H1 (cell line): ENCODE results near the gene MACF1. TPM values are rescaled to one million over a fixed set of nuclear protein-coding genes. Genes with fewer than 3 reads are reported as not detected.

Source experiments
- CTCF ChIA-PET: fragments of 300-600 bp; sonication (Branson Sonifier 250); formaldehyde crosslinking; loops from one replicate; lab custom pipeline; 2021; ENCODE audit not compliant: partially characterized antibody; lab: Charles Lee
- POLR2A ChIA-PET: fragments of 300-600 bp; sonication (Branson Sonifier 250); formaldehyde crosslinking; loops from one replicate; lab custom pipeline; 2021; ENCODE audit warnings: inconsistent platforms; ENCODE audit not compliant: partially characterized antibody; lab: Charles Lee
- DNase-seq, 2 experiments: peaks; one replicate each; pipeline versions ENCODE4 v3.0.0 to v3.0.0-alpha.2; 2010 to 2022; ENCODE audit warnings: low spot score in 2 of 2, low read depth in 1 of 2, mixed read lengths in 1 of 2
- FAIRE-seq: peaks from 2 replicates; lab custom pipeline; 2011; peaks lifted over from hg19 to GRCh38; lab: Jason Lieb, UNC
- H2AFZ ChIP-seq: 2 replicates; pipeline ENCODE4 v1.8.1; 2012; ENCODE audit warnings: low read length, inconsistent platforms
- H2AK5ac ChIP-seq: 2 replicates; pipeline ENCODE4 v1.6.1; 2013; ENCODE audit warnings: low read depth, low read length
- H2BK120ac ChIP-seq: replicated peaks from 2 replicates; pipeline ENCODE3; 2013; ENCODE audit warnings: low read depth, low read length, inconsistent platforms
- H2BK12ac ChIP-seq: 2 replicates; pipeline ENCODE4 v1.6.1; 2013; ENCODE audit warnings: low read depth, low read length
- H2BK15ac ChIP-seq: 2 replicates; pipeline ENCODE4 v1.6.1; 2013; ENCODE audit warnings: low read length
- H2BK20ac ChIP-seq: 2 replicates; pipeline ENCODE4 v1.6.1; 2013; ENCODE audit warnings: low read length
- H2BK5ac ChIP-seq: 2 replicates; pipeline ENCODE4 v1.6.1; 2013; ENCODE audit warnings: low read depth, low read length
- H3K14ac ChIP-seq: 2 replicates; pipeline ENCODE4 v1.6.1; 2013; ENCODE audit warnings: inconsistent platforms; ENCODE audit not compliant: insufficient read length
- H3K18ac ChIP-seq: 2 replicates; pipeline ENCODE4 v1.6.1; 2013; ENCODE audit warnings: low read length; ENCODE audit errors: extremely low read depth
- H3K23ac ChIP-seq: 2 replicates; pipeline ENCODE4 v1.6.1; 2013; ENCODE audit warnings: inconsistent platforms; ENCODE audit not compliant: insufficient read length
- H3K23me2 ChIP-seq: 2 replicates; pipeline ENCODE4 v1.6.1; 2013; ENCODE audit warnings: low read depth, low read length
- H3K27ac ChIP-seq: 2 replicates; pipeline ENCODE4 v1.6.1; 2011; ENCODE audit warnings: low read depth, low read length, inconsistent platforms
- H3K27me3 ChIP-seq, 4 experiments: replicated peaks in 1 of 4; 1 replicate in 1 of 4; 2 replicates in 3 of 4; pipeline versions ENCODE4 v1.6.1 to v1.8.1; 2011 to 2013; ENCODE audit warnings: low read length in 3 of 4, mild to moderate bottlenecking in 3 of 4, inconsistent platforms in 2 of 4, mixed read lengths in 2 of 4, moderate library complexity in 1 of 4; ENCODE audit not compliant: control insufficient read depth in 3 of 4, insufficient read depth in 3 of 4; ENCODE audit errors: extremely low read depth in 1 of 4
- H3K36me3 ChIP-seq, 4 experiments: 2 replicates each; pipeline versions ENCODE4 v1.6.1 to v1.8.1; 2011 to 2013; ENCODE audit warnings: mild to moderate bottlenecking in 4 of 4, low read length in 3 of 4, moderate library complexity in 2 of 4, control low read depth in 1 of 4, inconsistent platforms in 1 of 4; ENCODE audit not compliant: insufficient read depth in 4 of 4, control insufficient read depth in 2 of 4
- H3K4ac ChIP-seq: replicated peaks from 2 replicates; pipeline ENCODE3; 2013; ENCODE audit warnings: low read length, low read depth, mixed read lengths, inconsistent platforms; ENCODE audit not compliant: insufficient read length
- H3K4me1 ChIP-seq, 4 experiments: replicated peaks in 1 of 4; 1 replicate in 1 of 4; 2 replicates in 3 of 4; pipeline versions ENCODE4 v1.6.1 to v1.8.1; 2011 to 2013; ENCODE audit warnings: low read length in 3 of 4, inconsistent platforms in 2 of 4, mixed read lengths in 1 of 4; ENCODE audit not compliant: insufficient read depth in 4 of 4, control insufficient read depth in 3 of 4
- H3K4me2 ChIP-seq, 2 experiments: 2 replicates each; pipeline versions ENCODE4 v1.6.1 to v1.8.1; 2011 to 2013; ENCODE audit warnings: low read depth in 2 of 2, low read length in 2 of 2, control low read depth in 1 of 2, inconsistent platforms in 1 of 2, mild to moderate bottlenecking in 1 of 2; ENCODE audit not compliant: insufficient read depth in 1 of 2
- H3K4me3 ChIP-seq, 4 experiments: fragments of 200-600, 300-600 bp in 1 of 4; sonication (generic), shearing (Covaris generic), sonication (Bioruptor Twin) in 1 of 4; 2 replicates each; pipeline versions ENCODE4 v1.5.1 to v1.8.1; 2011 to 2016; ENCODE audit warnings: low read length in 4 of 4, low read depth in 3 of 4, control low read depth in 2 of 4, inconsistent platforms in 2 of 4, mild to moderate bottlenecking in 2 of 4, mixed read lengths in 1 of 4, moderate library complexity in 1 of 4; ENCODE audit not compliant: insufficient read depth in 2 of 4; ENCODE audit errors: extremely low read depth in 1 of 4
- H3K56ac ChIP-seq: replicated peaks from 2 replicates; pipeline ENCODE3; 2013; ENCODE audit warnings: low read depth, mild to moderate bottlenecking, mixed read lengths, low read length, inconsistent platforms; ENCODE audit not compliant: insufficient read length
- H3K79me1 ChIP-seq: 2 replicates; pipeline ENCODE4 v1.6.1; 2013; ENCODE audit warnings: low read depth, low read length, control low read depth
- H3K79me2 ChIP-seq, 2 experiments: 2 replicates each; pipeline versions ENCODE4 v1.6.1 to v1.8.1; 2012 to 2013; ENCODE audit warnings: low read length in 2 of 2, mild to moderate bottlenecking in 2 of 2, inconsistent platforms in 1 of 2; ENCODE audit not compliant: insufficient read depth in 2 of 2, control insufficient read depth in 1 of 2
- H3K9ac ChIP-seq, 4 experiments: replicated peaks in 1 of 4; 1 replicate in 1 of 4; 2 replicates in 3 of 4; pipeline versions ENCODE4 v1.6.1 to v1.8.1; 2011 to 2013; ENCODE audit warnings: low read depth in 3 of 4, low read length in 3 of 4, control low read depth in 2 of 4, mild to moderate bottlenecking in 2 of 4, moderate library complexity in 2 of 4, inconsistent platforms in 1 of 4; ENCODE audit errors: extremely low read depth in 1 of 4
- H3K9me3 ChIP-seq, 2 experiments: 2 replicates each; pipeline versions ENCODE4 v1.6.1 to v1.8.1; 2012 to 2013; ENCODE audit warnings: mild to moderate bottlenecking in 2 of 2, moderate library complexity in 2 of 2, control low read depth in 1 of 2, inconsistent platforms in 1 of 2, low read depth in 1 of 2, low read length in 1 of 2, mixed read lengths in 1 of 2; ENCODE audit not compliant: insufficient read depth in 2 of 2
- H4K20me1 ChIP-seq, 2 experiments: replicated peaks in 1 of 2; 2 replicates each; pipeline versions ENCODE3 to v1.8.1; 2011 to 2013; ENCODE audit warnings: inconsistent platforms in 2 of 2, low read length in 2 of 2, mild to moderate bottlenecking in 1 of 2; ENCODE audit not compliant: insufficient read depth in 2 of 2, control insufficient read depth in 1 of 2
- H4K5ac ChIP-seq: 2 replicates; pipeline ENCODE4 v1.6.1; 2013; ENCODE audit warnings: low read length, low read depth, mixed read lengths, inconsistent platforms; ENCODE audit not compliant: insufficient read length
- H4K8ac ChIP-seq: 2 replicates; pipeline ENCODE4 v1.8.0; 2013; ENCODE audit warnings: mild to moderate bottlenecking, moderate library complexity, low read length, inconsistent platforms; ENCODE audit not compliant: insufficient read depth; ENCODE audit errors: extremely low read depth
- H4K91ac ChIP-seq: replicated peaks from 2 replicates; pipeline ENCODE3; 2013; ENCODE audit warnings: low read length, mixed read lengths, inconsistent platforms; ENCODE audit not compliant: insufficient read length
- GTF2F1 ChIP-seq: IDR thresholded peaks from 2 replicates; pipeline ENCODE4 v1.6.1; 2012; ENCODE audit warnings: low read depth, low read length, improper control_type of control experiment, borderline replicate concordance
- NRF1 ChIP-seq: IDR thresholded peaks from 2 replicates; pipeline ENCODE4 v1.6.1; 2011; ENCODE audit warnings: mild to moderate bottlenecking, low read depth, low read length, improper control_type of control experiment
- RAD21 ChIP-seq, 2 experiments: IDR thresholded peaks in 1 of 2; conservative IDR thresholded peaks in 1 of 2; 2 replicates each; pipeline ENCODE4 v1.6.1; 2011; ENCODE audit warnings: low read depth in 2 of 2, low read length in 2 of 2, improper control_type of control experiment in 1 of 2, inconsistent platforms in 1 of 2, mild to moderate bottlenecking in 1 of 2, moderate library complexity in 1 of 2
- SIN3A ChIP-seq, 2 experiments: IDR thresholded peaks in 1 of 2; conservative IDR thresholded peaks in 1 of 2; 2 replicates each; pipeline ENCODE4 v1.6.1; 2011 to 2012; ENCODE audit warnings: low read length in 2 of 2, improper control_type of control experiment in 1 of 2, low read depth in 1 of 2, mild to moderate bottlenecking in 1 of 2
- TAF1 ChIP-seq: IDR thresholded peaks from 2 replicates; pipeline ENCODE4 v1.6.1; 2011; ENCODE audit warnings: mild to moderate bottlenecking, low read depth, low read length
- whole genome bisulfite sequencing, 2 experiments: shearing (Covaris generic) in 1 of 2; methylation state at CpG; one replicate each; pipeline versions ENCODE4 v1.1.6 to v1.1.7; 2013 to 2015; ENCODE audit warnings: low lambda C conversion rate in 2 of 2, mixed read lengths in 2 of 2, inconsistent platforms in 1 of 2, low coverage in 1 of 2, missing lambda C conversion rate in 1 of 2; ENCODE audit not compliant: insufficient replicate concordance in 2 of 2, insufficient coverage in 1 of 2, insufficient read length in 1 of 2; ENCODE audit errors: extremely low coverage in 1 of 2, missing lambda C conversion rate in 1 of 2; 5-methylcytosine and 5-hydroxymethylcytosine counted together
- polyA plus RNA-seq, 7 experiments: library from polyadenylated mRNA; depleted of rRNA in 3 of 7; stranded (reverse) in 5 of 7; unstranded in 2 of 7; fragments of >200 nt in 5 of 7; fragments of 200-250 nt in 2 of 7; gene quantifications; 1 replicate in 5 of 7; 2 replicates in 1 of 7; 4 replicates in 1 of 7; pipeline versions ENCODE4 v1.2.1 to v1.2.3, GENCODE V29; 2011 to 2013; ENCODE audit warnings: missing spikeins in 2 of 7, mixed read lengths in 2 of 7
- total RNA-seq: library from RNA; stranded (reverse); fragmentation: NEBNext Ultra II Directional; extraction: Animal tissue kit (Norgen Biotek cat#: 25700); gene quantifications from 2 replicates; pipeline ENCODE4 v1.2.1, GENCODE V29; 2021
- TF ChIP-seq, protein P1 (sequence below): IDR thresholded peaks from 2 replicates; pipeline ENCODE4 v1.6.1; 2012; ENCODE audit warnings: low read length, inconsistent platforms

The MACF1 gene
- total and polyA plus RNA-seq, 2 of the 8 experiments (the other 6 are each of a cell fraction or from before 2014, with no cell fraction given) = 59.8 to 285 TPM

- Histone ChIP-seq H4K8ac (no peak overlapping the region), H3K18ac (peak overlapping the region; percentile 78), H4K5ac (no peak overlapping the region), H3K79me2 (peaks cover 4 to 74% of the 10 kb centered on the region in 2 experiments; a peak in 3 of 4 replicates), H3K4me3 (no peak overlapping the region; a peak in 1 of 8 replicates), H3K27ac (no peak overlapping the region), H2BK120ac (no peak overlapping the region), H3K4ac (no peak overlapping the region), H3K23me2 (no peaks in the 10 kb centered on the region), H2AK5ac (no peak overlapping the region; the same call in 1 of the 2 replicates), H3K23ac (no peak overlapping the region), H3K27me3 (no peaks in the 10 kb centered on the region), H2BK5ac (no peak overlapping the region), H2BK12ac (peak overlapping the region; percentile 79; the same call in 1 of the 2 replicates), H3K56ac (no peak overlapping the region), H2BK20ac (peak overlapping the region; percentile 21; the same call in 1 of the 2 replicates), H4K91ac (no peak overlapping the region), H2BK15ac (no peak overlapping the region), H3K9me3 (no peaks in the 10 kb centered on the region), H3K36me3 (no peaks in the 10 kb centered on the region), H3K4me2 (peak overlapping the region; percentile 43 to 50), H3K14ac (no peak overlapping the region), H2AFZ (no peak overlapping the region), H3K9ac (no peak overlapping the region), H3K4me1 (peaks cover 0 to 8% (median 7%) of the 10 kb centered on the region in 4 experiments; a peak in 5 of 7 replicates), H4K20me1 (peaks cover 0 to 3% of the 10 kb centered on the region in 2 experiments), H3K79me1 (peaks cover 9% of the 10 kb centered on the region)
- WGBS, 2 experiments = 68% methylated on average over 10 of the region's 10 CpGs; no CpG with 5 or more reads in 1 of the 2 experiments
- ChIA-PET POLR2A (interaction anchor here (0.7 to 3.2 kb wide), 7 partner anchors 9 to 113 kb away, joined by 3 to 8 read pairs (median 3); partner anchors contain the start of gene MACF1), CTCF (interaction anchor here (0.5 to 8.7 kb wide), 8 partner anchors 9 to 163 kb away, joined by 3 to 72 read pairs (median 5); no protein-coding TSS in a partner anchor)
- DNase-seq (peak in 1 of 2 experiments; percentile 39), FAIRE-seq (no peak)
- TF ChIP-seq RAD21 (IDR thresholded peaks at IDR 0.05 in 1 of 2, conservative IDR thresholded peaks at IDR 0.05 in 1 of 2; ENCODE audit: low read depth in 2 of 2, low read length in 2 of 2) (no peak), NRF1 (no peak), TAF1 (no peak), GTF2F1 (no peak), SIN3A (conservative IDR thresholded peaks at IDR 0.05 in 1 of 2, IDR thresholded peaks at IDR 0.05 in 1 of 2; ENCODE audit: low read depth in 1 of 2, low read length in 2 of 2) (no peak)
- TF ChIP-seq, protein P1, sequence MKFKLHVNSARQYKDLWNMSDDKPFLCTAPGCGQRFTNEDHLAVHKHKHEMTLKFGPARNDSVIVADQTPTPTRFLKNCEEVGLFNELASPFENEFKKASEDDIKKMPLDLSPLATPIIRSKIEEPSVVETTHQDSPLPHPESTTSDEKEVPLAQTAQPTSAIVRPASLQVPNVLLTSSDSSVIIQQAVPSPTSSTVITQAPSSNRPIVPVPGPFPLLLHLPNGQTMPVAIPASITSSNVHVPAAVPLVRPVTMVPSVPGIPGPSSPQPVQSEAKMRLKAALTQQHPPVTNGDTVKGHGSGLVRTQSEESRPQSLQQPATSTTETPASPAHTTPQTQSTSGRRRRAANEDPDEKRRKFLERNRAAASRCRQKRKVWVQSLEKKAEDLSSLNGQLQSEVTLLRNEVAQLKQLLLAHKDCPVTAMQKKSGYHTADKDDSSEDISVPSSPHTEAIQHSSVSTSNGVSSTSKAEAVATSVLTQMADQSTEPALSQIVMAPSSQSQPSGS = no peak
These were observed 16.7 kb downstream of the MACF1 start for GRCh38 chr1:39220891-39221870.
